Sigmoid colon (tissue), 4 donors: ENCODE data around the gene MAP3K12.
A peak's percentile ranks its signal among the peaks of the same experiment; 100 is the strongest.

Experiments
- CTCF ChIP-seq, 4 experiments: fragments of 450-650 bp in 3 of 4; fragments of 200-600 bp in 1 of 4; IDR thresholded peaks; one replicate each; pipeline ENCODE4 v1.5.1; 2016 to 2019; ENCODE audit warnings: antibody characterized with exemption in 4 of 4, mild to moderate bottlenecking in 3 of 4, moderate library complexity in 2 of 4
- EP300 ChIP-seq, 4 donors: sonication (generic); formaldehyde crosslinking; IDR thresholded peaks; one replicate each; pipeline ENCODE4 v1.6.1; 2017; ENCODE audit warnings: antibody characterized with exemption in 4 of 4
- POLR2A ChIP-seq, 2 donors: fragments of 450-650 bp; IDR thresholded peaks; one replicate each; pipeline ENCODE4 v1.6.1; 2016; ENCODE audit warnings: antibody characterized with exemption in 2 of 2, mild to moderate bottlenecking in 2 of 2, moderate library complexity in 2 of 2
- POLR2AphosphoS5 ChIP-seq, 4 donors: sonication (generic); formaldehyde crosslinking; IDR thresholded peaks; one replicate each; pipeline ENCODE4 v1.6.1; 2017; ENCODE audit warnings: antibody characterized with exemption in 4 of 4

GRCh38 chr12:53492830-53493609 is 6.2 kb downstream of the MAP3K12 start:
- peak in 3 of 4 donors; percentile 78 to 80 (median 78) for TF ChIP-seq POLR2AphosphoS5 (IDR thresholded peaks at IDR 0.05)
- no peak for TF ChIP-seq CTCF (IDR thresholded peaks at IDR 0.05)
- peak in 1 of 4 donors; percentile 34 for TF ChIP-seq EP300 (IDR thresholded peaks at IDR 0.05)
- TF ChIP-seq POLR2A (IDR thresholded peaks at IDR 0.05): peak; percentile 43 to 70
